Caki2 (cell line): ENCODE data around the gene BABAM2. TPM values are rescaled to one million over a fixed set of nuclear protein-coding genes. Genes with fewer than 3 reads are reported as not detected.

ENCODE experiments used
- DNase-seq: peaks from one replicate; pipeline ENCODE4 v3.0.0-alpha.2; 2015; ENCODE audit warnings: low read depth
- in situ Hi-C: cut with HindIII; loops from 2 replicates; pipeline ENCODE4 v1.10.0; 2016; ENCODE audit warnings: low sequenced_read_pairs, low pct_unique_long_range_greater_than_20kb, mixed read lengths
- total RNA-seq: library from RNA; depleted of rRNA; stranded (reverse); fragments of >200 nt; shearing (Covaris generic); gene quantifications from 2 replicates; pipeline ENCODE4 v1.2.3, GENCODE V29; 2014; ENCODE audit warnings: low replicate concordance

Gene BABAM2
- total RNA-seq, 1 experiment from 2014 or later: 47.4 TPM

DNA sequence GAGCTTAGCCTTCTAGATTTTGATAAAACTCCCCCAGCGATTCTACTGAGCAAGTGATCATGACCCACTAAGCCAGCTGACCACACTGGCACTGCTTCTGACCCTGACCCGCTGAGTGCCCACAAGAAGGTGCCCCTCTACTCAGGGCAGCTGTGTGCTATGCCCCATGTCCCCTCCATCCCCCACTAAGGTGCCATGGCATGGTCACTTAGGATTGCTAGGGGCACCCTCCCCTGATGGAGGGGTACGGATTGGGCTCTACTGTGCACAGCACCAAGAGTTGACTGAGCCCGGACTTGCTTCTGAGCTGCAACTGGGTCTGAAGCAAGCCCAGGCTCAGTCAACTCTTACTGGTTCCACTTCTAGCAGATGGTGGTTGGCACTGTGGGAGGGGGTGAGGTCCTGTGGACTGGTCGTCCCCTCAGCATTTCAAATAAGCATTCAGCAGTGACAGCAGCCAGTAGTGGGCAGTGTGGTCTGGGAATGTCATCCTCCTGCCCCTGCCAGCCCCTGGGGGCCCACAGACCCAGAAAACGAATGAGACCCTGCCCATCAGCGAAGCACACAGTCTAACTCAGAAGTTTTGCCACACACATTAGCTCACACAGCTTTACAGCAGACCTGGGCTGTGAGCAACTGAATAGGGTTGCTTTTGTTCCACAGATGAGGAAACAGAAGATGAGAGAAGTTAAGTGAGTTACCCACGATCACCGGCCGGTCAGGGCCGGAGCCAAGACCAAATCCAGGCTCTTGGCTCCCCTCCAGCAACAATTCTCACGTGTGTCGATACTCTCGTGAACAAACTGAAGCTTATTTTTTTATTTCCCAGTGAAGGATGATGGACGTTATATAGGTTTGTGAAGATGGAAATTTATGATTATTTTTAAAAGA, 450.0 kb downstream of the BABAM2 start:
- in situ Hi-C loops: no loop called here
- no peak for DNase-seq

DNA sequence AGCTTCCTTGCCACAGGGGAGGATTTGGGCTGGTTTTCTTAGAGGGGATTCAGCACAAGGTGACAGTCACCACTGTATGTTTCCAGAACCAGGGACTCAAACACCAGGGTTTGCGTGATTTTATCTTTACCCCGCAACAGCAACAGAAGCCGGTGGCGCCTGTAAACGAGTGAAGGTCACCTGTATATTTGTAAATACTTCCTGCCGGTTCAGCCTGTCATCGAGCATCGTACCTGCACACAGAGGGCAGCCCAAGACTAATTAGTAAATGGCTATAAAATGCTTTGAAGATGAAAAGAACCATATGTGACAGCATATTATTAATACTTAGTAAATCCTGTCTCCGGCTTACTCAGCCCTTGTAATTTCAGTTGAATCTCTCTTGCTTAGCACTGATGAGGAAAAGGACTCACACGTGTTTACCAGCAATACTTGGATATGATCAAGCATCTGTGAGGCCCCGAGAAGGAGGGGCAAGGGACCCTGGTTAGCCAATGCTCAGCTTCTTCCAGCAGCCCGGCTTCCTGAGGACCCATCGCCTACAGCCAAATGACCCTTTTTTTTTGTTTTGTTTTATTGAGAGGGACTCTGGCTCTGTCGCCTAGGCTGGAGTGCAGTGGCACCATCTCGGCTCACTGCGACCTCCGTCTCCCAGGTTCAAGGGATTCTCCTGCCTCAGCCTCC, 450.8 kb downstream of the BABAM2 start:
- DNase-seq: no peak

DNA sequence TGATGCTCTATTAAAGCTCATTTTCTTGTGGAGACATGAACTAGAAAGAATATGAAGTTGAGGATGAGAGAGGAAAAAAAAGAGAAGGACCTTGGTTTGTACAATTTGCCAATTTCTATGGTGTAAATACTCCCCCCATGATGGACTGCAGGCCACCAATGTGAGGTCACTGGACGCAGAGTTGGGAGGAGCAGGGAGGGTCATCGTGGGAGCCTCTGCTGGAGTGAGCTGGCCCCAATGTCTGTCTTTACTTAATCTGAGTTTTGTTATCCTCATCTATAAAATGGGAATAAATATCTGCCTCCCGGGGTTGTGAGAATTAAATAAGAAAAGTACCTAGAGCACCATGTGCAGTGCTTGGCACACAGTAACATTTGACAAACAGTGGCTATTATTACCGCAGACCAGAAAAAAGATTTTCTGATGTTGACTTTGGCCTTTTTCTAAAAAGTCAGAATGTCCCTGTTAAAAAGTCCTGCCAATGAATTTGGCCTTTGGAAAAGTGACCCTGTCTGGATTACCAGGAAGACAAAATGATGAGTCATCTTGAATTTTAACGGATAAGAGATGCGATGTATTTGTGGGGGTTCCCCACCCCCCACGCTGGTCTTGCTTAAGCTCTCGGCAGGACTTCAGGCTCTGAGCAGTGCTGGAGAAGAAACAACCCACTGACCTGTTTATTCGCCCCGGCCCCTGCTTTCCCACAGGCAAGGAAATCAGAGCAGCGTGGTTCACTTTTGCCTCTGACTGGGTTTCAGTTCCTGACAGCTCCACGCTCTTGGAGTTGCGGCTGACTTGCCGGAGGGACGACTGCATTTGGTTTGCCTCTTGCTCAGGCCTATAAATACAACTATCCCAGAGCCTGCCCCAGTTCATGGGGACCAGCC, 451.8 kb downstream of the BABAM2 start:
- DNase-seq: peak; percentile 25
- in situ Hi-C loops: no loop called here

More for the DNA sequence above, 450.8 kb downstream of the BABAM2 start:
- in situ Hi-C loops: no loop called here

DNA sequence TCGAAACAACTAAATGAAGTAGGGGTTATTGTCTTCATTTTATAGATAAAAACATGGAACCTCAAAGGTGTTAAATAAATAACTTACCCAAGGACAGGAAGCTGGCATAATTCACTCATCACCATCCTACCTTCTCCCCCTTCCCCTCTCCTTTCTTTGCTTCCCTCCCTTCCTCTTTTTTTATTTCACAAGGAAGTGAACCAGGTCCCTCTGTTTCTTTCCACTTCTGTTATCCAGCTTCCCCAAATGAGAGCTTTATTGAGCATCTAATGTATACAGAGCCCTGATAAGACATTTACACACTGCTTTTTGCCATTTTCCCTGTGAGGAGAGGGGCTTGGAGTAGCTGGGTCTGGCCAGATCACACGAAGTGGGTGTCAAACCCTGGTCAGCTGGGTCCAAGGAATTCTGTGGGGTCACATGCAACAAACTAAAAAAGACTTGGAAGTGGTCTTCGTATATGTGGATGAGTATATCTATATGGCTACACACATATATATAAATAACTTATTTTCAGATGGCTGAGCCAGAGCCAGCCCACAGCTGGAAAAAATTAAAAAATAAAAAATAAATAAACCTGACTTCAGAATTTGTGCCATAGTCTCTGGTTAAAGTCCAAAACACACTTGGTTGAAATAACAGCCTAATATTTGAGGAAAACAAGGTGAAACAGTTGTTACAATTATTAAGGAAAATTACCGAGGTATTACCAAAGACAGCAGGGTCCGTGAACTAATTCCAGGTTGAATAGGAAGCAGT, 452.8 kb downstream of the BABAM2 start:
- DNase-seq: no peak
- in situ Hi-C loops: no loop called here

DNA sequence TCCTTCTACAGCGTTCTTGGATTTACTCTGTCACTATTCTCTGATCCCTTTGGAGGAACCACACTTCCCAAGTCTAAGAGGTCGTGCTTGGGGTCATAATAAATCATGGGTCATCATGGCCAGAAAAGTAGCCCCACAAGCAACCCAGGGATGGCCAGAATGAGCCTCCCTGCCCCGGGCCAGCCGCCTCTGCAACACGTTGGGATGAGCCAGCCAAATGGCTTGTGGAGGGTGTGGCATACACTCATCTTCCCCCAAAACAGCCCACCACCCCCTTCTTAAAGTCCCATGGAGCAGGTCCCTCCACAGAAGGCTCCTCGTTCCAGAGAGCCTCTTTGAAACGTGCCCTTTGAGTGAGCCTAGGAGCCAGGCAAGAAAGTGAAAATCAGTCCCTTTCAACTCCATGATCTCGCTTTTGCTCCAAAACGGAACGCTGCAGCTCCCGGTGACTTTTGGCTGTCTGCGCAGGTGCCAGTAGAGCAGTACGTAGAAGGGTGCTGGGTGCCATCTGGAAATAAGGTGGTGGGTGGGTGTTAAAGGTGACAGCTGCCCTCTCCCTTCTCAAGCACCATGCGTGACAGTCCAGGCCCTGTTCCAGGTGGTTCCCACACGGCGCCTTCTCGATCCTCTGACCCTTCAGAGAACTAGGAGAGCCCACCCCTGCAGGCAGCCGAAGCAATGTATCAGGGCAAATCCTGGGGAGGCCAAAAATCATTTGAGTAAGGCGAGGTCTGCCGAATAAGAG, 453.6 kb downstream of the BABAM2 start:
- DNase-seq: no peak
- in situ Hi-C loops: no loop called here

DNA sequence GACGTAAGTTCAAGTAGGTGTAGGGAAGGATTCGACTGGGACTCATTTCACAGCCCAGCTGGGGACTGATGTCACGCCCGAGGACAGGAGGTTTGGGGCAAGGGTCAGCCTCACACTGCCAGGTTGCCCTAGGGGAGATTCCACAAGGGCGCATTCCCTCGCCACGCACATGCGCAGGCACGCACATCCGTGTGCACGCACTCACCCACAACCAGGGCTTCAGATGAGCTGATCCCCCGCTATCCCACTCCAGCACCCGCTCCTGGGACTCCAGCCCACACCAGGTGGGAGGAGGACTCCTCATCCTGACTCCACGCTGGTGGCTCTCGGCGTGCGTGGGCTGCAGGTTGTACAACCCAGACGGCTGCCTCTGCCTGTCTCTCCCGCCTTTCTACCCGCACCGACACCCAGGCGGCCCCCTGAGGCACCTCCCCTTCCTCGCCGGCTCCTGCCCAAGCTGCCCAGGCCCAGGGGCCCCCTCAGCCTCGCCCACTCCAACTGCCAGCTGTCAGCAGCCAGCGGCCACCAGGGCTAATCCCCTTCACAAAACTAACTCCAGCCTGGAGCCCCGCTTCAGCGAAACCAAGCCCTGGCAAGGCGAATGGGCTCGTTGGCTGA, 454.3 kb downstream of the BABAM2 start:
- in situ Hi-C loops: no loop called here
- DNase-seq: no peak

DNA sequence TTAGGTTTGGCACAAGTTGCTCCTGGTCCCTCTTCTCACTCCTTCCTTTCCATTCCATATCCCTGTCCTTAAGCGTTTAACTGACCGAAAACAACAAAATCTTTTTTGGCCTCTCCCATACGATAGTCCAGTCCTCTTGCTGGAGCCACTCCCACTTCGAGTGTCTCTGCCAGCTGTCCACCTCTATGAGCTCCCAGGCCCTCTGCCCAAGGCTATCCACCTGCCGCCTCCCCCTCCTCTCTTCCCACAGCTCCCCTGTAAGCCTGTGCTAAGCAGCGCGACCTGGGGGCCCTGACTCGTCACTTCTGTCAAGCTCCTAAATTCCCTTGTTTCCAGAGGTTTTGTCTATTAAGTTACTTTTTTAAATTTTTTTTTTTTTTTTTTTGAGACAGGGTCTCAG, 455.1 kb downstream of the BABAM2 start:
- no peak for DNase-seq
- in situ Hi-C loops: no loop called here

DNA sequence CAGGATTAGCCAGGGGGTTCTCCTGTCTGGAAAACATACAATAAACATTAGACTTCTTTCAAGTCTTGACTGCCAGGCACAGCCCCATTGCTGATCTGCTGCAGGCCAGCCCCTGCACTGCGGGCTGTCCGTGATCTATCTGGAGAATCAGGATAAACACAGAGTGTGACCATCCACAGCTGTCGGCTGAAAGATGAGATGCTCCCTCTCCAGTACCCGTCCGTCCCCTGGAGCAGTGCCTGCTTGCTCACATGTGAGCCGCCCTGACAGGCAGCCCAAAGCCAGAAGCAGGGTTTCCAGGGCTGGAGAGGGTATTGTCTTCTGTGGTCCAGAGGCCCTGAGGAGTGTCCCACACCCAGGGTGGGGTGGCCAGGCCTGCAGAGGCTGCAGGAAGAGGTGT, 456.1 kb downstream of the BABAM2 start:
- in situ Hi-C loops: no loop called here
- no peak for DNase-seq

DNA sequence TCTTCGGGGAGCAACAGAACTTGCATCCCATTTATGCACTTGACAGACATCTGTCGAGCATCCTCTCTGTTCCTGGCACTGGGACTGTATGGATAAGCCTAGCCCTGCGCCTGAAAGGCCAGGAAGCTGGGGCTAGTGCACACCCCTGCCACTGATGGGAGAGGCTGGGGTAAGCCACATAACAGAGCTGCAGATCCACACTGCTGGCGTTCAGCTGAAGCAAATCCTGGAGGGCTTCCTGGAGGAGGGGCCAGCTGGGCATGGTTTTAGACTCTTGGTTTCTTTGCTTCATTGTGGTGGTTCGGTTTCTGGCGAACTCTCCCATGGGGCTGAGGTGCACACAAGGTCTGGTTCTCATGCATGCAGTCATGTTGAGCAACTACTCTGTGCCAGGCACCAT, 456.7 kb downstream of the BABAM2 start:
- in situ Hi-C loops: no loop called here
- no peak for DNase-seq

DNA sequence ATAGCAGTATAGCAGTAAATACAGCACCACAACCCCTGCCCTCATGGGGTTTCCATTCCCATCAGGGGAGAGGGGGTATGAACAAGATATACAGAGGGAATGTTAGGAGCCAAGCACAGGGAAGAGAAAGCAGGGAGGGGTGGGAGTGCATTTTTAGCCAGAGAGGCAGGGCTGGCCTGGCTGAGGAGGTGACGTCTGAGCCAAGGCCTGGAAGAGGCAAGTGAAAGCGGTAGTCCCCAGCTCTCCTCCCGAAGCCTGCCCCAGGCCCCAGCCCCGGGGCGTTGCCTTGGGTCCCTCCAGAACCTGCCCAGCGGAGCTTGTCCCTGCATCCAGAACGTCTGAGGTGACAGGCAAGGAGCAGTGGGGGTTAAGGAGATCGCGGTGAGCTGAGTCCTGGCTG, 457.1 kb downstream of the BABAM2 start:
- no peak for DNase-seq
- in situ Hi-C loops: no loop called here

DNA sequence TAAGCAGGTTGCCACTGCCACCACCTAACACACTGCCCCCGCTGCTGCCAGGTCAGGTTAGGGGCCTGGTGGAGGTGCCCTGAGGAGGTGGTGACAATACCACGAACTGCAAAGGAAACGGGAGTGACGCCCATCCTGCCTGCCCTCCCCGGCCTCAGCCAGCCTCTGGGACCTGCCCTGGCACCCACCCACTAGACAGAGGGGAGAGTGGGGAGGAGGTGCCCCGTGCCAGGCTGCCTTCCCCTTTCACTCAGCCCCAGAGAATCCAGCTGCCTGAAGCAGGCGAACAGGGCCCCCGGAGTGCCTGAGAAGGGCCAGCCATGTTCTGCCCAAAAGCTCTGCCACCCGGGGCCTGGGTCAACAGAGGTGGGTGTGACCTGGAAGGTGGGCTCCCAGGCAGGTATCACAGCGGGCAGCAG, 457.6 kb downstream of the BABAM2 start:
- no peak for DNase-seq
- in situ Hi-C loops: no loop called here

DNA sequence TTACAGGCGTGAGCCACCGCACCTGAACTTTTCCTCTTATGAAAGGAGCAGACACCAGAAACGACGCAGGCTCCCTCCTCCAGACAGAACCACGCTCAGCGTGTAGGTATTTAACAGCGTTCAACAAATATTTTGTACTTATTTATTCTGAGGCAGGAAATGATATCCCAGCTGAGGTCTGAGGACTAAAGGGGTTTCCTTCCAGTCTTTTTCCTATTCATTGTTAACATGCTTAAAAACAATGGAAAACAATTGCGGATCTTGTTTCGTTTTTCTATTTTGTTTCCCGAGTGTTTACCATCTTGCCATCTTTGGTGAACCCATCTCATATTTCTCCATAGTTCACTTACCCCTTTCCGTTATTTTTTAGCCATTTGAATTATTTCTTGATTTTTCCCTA, 458.4 kb downstream of the BABAM2 start:
- no peak for DNase-seq
- in situ Hi-C loops: no loop called here

DNA sequence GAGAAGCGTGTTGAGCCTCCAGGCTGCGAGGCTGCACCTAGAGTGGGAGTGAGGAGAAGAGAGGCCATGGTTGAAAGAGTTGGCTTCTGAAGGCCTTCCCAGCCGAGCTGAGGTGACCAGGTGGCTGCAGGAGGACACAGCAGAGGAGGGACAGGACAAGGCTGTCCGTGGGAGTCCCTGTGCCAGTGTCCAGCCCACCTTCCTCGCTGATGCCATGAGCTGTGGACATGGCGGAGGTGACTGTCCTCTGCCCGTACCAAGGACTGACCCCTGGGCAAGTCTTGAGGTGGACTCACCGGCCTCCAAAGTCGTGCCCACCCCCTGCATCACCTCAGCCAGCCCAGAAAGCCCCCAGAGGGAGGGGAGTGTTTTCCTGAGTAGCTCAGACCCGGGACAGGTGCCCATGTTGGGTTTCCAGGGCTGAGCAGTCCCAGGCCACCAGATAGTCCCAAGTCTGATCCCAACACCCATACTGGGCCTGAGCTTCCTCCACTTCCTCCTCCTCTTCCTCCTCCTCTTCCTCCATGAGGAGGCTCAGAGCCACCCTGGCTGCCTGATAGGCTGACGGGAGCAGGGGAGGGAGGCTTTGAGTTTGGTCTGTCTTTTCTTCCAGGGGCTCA, 459.1 kb downstream of the BABAM2 start:
- no peak for DNase-seq
- in situ Hi-C loops: no loop called here

DNA sequence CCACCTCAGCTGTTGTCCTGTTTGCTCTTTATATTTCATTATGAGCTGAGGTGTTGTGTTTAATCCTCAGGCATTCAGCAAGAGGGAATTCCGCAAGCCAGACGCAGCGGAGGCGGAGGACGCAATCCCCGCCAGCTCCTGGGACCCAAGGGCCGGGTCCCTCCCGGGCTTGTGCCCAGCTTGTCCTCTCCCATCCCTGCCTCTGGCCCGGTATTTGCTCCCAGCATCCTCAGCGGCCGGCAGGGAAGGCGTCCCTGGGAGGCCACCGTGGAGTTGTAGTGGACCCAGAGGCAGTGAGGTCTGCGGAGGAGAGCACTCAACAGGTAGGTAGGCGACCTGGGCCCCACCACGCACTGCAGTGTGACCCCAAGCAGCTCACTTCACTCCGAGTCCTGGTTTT, 459.7 kb downstream of the BABAM2 start:
- in situ Hi-C loops: no loop called here
- DNase-seq: no peak

DNA sequence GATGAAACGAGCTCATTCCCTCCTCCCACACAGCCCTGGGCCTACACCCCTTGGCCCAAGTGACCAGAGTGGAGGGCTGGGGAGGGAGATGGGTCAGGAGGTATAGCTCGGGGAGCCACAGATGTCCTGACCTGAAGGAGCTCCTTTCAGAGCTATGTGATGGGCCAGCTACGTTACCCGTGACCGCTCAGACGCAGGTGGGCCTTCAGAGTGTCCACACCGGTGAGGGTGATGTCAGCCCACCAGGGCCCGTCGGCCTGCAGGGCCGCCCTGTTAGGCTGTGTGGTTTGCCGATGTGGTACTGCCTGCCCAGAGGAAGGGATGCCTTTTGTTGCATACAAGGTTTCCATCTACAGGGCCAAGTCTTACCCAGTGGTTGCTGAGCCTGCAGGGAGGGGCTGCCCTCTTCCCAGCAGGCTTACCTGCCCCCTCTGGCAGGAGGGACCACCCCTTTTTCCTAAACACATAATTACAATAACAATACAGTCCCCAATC, 460.3 kb downstream of the BABAM2 start:
- DNase-seq: no peak
- in situ Hi-C loops: no loop called here

DNA sequence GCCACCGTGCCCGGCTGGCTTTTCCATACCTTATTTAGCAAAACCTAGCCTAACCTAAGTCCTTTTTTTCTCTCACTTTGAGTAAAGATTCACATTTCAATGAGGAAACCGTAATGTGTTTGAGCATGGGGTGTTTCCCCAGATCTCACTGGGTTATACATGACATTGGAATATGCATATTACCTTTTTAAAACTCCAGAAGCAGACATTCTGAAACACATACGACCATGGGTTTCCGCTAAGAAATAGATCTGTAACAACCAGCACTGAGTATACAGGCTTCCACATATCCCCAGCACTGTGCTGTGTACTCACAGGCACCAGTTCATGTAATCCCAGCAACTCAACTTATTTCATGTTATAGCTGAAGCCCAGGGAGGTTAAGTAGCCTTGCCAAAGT, 461.1 kb downstream of the BABAM2 start:
- in situ Hi-C loops: no loop called here

DNA sequence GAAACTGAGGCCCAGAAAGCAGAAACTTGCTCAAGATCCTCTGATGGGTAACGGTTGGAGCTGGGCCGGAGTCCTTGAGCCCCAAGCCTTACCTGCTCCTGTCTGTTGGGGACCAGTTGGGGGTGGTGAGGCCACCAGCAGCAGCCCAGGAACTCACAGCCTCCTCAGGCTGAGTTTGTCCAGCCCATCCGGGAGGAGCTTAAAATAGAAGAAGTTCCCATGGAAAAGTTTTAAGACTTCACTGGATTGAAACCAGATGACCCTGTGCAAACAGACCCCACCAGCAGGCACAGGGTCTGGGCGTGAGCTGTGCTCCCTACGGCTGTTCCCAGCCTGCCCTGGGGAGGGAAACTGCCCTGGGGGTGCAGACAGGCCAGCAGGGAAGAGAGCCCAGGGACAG, 461.6 kb downstream of the BABAM2 start:
- DNase-seq: no peak
- in situ Hi-C loops: no loop called here

More for the DNA sequence above, 461.1 kb downstream of the BABAM2 start:
- no peak for DNase-seq
